Epithelial cell of esophagus (primary cell): ENCODE data around the gene LRRC71.

Source experiments
- DNase-seq: peaks from one replicate; pipeline ENCODE4 v3.0.0; 2010; ENCODE audit warnings: low read depth
- H3K4me3 ChIP-seq: 2 replicates; pipeline ENCODE4 v1.5.1; 2011; ENCODE audit warnings: mild to moderate bottlenecking, low read length, control low read depth
- TF ChIP-seq, protein P1 (sequence below): IDR thresholded peaks from 2 replicates; pipeline ENCODE4 v1.5.1; 2011; ENCODE audit warnings: low read depth, mild to moderate bottlenecking, low read length, control low read depth, inconsistent platforms; ENCODE audit not compliant: insufficient read depth; ENCODE audit errors: missing control alignments

The LRRC71 gene

DNA sequence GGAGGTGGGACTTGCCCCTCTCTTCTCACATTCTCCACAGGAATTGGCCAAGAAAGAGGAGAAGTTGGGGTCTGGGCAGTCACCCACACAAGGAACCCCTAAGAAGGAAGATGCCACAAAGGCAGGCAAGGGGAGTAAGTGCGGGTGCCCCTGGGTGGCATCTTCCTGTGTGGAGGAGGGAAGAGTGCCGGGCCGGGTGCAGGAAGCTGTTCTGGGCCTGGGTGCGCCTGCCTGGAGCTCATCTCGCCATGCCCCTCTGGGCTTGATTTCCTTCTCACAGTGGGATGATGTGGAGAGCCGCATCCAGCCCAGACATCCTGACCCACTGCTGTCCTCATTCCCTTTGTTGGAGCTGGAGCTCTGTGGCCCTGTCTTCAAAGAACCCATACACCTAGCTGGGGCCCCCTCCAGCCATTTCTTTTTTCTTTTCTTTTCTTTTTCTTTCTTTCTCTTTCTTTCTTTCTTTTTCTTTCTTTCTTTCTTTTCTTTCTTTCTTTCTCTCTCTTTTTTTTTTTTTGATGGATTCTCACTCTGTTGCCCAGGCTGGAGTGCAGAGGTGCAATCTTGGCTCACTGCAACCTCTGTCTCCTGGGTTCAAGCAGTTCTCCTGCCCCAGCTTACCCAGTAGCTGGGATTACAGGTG is 9.3 kb downstream of the LRRC71 start:
- no peak for DNase-seq
- TF ChIP-seq, protein P1, sequence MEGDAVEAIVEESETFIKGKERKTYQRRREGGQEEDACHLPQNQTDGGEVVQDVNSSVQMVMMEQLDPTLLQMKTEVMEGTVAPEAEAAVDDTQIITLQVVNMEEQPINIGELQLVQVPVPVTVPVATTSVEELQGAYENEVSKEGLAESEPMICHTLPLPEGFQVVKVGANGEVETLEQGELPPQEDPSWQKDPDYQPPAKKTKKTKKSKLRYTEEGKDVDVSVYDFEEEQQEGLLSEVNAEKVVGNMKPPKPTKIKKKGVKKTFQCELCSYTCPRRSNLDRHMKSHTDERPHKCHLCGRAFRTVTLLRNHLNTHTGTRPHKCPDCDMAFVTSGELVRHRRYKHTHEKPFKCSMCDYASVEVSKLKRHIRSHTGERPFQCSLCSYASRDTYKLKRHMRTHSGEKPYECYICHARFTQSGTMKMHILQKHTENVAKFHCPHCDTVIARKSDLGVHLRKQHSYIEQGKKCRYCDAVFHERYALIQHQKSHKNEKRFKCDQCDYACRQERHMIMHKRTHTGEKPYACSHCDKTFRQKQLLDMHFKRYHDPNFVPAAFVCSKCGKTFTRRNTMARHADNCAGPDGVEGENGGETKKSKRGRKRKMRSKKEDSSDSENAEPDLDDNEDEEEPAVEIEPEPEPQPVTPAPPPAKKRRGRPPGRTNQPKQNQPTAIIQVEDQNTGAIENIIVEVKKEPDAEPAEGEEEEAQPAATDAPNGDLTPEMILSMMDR: no peak
- no peak overlapping the region for H3K4me3 ChIP-seq

- TF ChIP-seq, protein P1: no peak
- no peak overlapping the region for H3K4me3 ChIP-seq
These were observed 10.1 kb downstream of the LRRC71 start for GRCh38 chr1:156930483-156930882.

GRCh38 chr1:156931211-156931952 is 10.9 kb downstream of the LRRC71 start:
- TF ChIP-seq, protein P1: no peak
- DNase-seq: no peak

More at GRCh38 chr1:156930483-156930882, 10.1 kb downstream of the LRRC71 start:
- no peak for DNase-seq

GRCh38 chr1:156931974-156932710 is 11.7 kb downstream of the LRRC71 start:
- no peak overlapping the region for H3K4me3 ChIP-seq
- no peak for DNase-seq
- TF ChIP-seq, protein P1: no peak

More at GRCh38 chr1:156931211-156931952, 10.9 kb downstream of the LRRC71 start:
- no peak overlapping the region for H3K4me3 ChIP-seq

DNA sequence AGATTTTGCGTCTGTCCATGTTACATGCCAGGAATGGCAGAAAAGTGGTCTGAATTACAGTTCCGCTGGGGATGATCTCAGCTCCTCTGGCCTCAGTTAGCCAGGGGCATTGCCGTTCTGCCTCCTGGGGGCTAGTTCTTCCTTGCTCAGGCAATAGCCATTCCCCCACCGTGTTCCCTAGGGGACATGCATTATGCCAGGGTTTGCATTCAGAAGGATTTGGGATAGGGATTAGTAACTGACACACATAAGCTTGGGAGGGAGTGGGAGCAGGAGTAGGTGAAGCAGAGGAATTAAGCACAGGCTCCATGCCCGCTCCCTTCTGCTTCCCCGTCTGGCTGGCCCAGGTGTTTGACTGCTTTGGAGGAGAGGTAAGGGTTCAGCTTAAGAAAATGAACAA is 12.7 kb downstream of the LRRC71 start:
- TF ChIP-seq, protein P1: no peak
- no peak for DNase-seq
- no peak overlapping the region for H3K4me3 ChIP-seq

DNA sequence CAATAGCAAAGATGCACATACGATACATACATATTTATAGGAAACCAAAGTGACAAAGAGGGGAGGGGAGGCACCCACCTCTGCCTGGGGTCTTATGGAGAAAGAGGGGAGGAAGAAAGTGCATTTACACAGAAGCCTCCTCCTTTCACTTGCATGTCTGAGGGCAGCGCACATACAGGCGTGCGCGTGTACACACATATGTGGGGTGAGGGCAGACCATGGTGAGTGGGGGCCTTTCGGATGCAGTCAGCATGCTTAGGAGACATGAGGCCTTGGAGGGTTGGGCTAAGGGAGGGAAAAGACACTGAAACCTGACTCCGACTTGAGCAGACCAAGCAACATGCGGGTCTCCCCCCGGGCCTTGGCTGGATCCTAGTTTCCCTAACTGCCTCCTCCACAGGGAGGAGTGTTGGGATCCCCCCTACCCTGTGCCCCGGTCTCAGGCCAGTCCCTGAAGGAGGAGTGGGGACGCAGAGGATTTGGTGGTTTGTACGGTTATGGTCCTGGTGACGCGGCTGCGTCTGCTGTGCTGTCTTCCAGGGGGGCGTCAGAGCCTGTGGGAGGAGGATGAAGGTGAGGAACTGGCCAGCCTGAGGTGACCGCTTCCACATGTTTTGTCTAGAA is 15.2 kb downstream of the LRRC71 start:
- no peak for DNase-seq
- H3K4me3 ChIP-seq: no peak overlapping the region

More for the DNA sequence above, 15.2 kb downstream of the LRRC71 start:
- TF ChIP-seq, protein P1: no peak
